NK-92 treated with Interleukin-12 subunit alpha and Interleukin-12 subunit beta, amount 100 ng/mL, for 24 hours (cell line): Measurements from ENCODE around the gene CHN1.

ENCODE experiments used
- DNase-seq: peaks from one replicate; lab custom pipeline; 2025; lab: John Stamatoyannopoulos, UW

The CHN1 gene

GRCh38 chr2:174826051-174826450, 179.1 kb downstream of the CHN1 start:
- no peak for DNase-seq

- no peak for DNase-seq
Measured at GRCh38 chr2:174824068-174824467, 181.1 kb downstream of the CHN1 start.

GRCh38 chr2:174821628-174822027, 183.6 kb downstream of the CHN1 start:
- DNase-seq = no peak

- no peak for DNase-seq
Measured at GRCh38 chr2:174820361-174820760, 184.8 kb downstream of the CHN1 start.

- DNase-seq = no peak
Measured at GRCh38 chr2:174815526-174815925, 189.7 kb downstream of the CHN1 start.

GRCh38 chr2:174812037-174812436, 193.1 kb downstream of the CHN1 start:
- DNase-seq = no peak

- DNase-seq = no peak
Measured at GRCh38 chr2:174807931-174808330, 197.2 kb downstream of the CHN1 start.

GRCh38 chr2:174805803-174806202, 199.4 kb downstream of the CHN1 start:
- DNase-seq = no peak

- no peak for DNase-seq
Measured at GRCh38 chr2:174802459-174802858, 202.7 kb downstream of the CHN1 start.

GRCh38 chr2:174800436-174801205, 204.6 kb downstream of the CHN1 start:
- DNase-seq = no peak

- DNase-seq = no peak
Measured at GRCh38 chr2:174798801-174799200, 206.4 kb downstream of the CHN1 start.

- no peak for DNase-seq
Measured at GRCh38 chr2:174797781-174798276, 207.4 kb downstream of the CHN1 start.

- DNase-seq = no peak
Measured at GRCh38 chr2:174796319-174796771, 208.8 kb downstream of the CHN1 start.

- DNase-seq = no peak
Measured at GRCh38 chr2:174794851-174795374, 210.3 kb downstream of the CHN1 start.

- DNase-seq = no peak
Measured at GRCh38 chr2:174792309-174793025, 212.7 kb downstream of the CHN1 start.

GRCh38 chr2:174791746-174792280, 213.4 kb downstream of the CHN1 start:
- DNase-seq = no peak

GRCh38 chr2:174791020-174791419, 214.2 kb downstream of the CHN1 start:
- DNase-seq = no peak

- no peak for DNase-seq
Measured at GRCh38 chr2:174789001-174789400, 216.2 kb downstream of the CHN1 start.

- no peak for DNase-seq
Measured at GRCh38 chr2:174788291-174788929, 216.8 kb downstream of the CHN1 start.

GRCh38 chr2:174787487-174788205, 217.5 kb downstream of the CHN1 start:
- no peak for DNase-seq

- no peak for DNase-seq
Measured at GRCh38 chr2:174786066-174786725, 219.0 kb downstream of the CHN1 start.
